HCT116 (cell line): ENCODE measurements around the gene SMIM36. TPM values are rescaled to one million over a fixed set of nuclear protein-coding genes. Genes with fewer than 3 reads are reported as not detected.
A peak's percentile ranks its signal among the peaks of the same experiment; 100 is the strongest.

Experiments used
- ATAC-seq: fragments of 200-7000 bp; cut with Tn5 transposase; 2 replicates; pipeline ENCODE4 v1.9.1; 2020; ENCODE audit warnings: mild to moderate bottlenecking, moderate library complexity
- BruUV-seq: library from RNA; stranded (reverse); fragments of 400-500 nt; replicated peaks from 2 replicates; lab custom pipeline; 2021; lab: Mats Ljungman, UMichigan
- CTCF ChIA-PET: fragments of 300-600 bp; sonication (Branson Sonifier 250); formaldehyde crosslinking; loops from one replicate; lab custom pipeline; 2021; ENCODE audit warnings: antibody characterized with exemption; lab: Charles Lee
- POLR2A ChIA-PET: fragments of 300-600, 350-600 bp; sonication (Branson Sonifier 250); formaldehyde crosslinking; loops from one replicate; lab custom pipeline; 2021; ENCODE audit warnings: antibody characterized with exemption; lab: Charles Lee
- RAD21 ChIA-PET, 2 experiments: fragments of 300-600 bp; sonication (Branson Sonifier 250); formaldehyde crosslinking; loops; one replicate each; lab custom pipeline; 2023; ENCODE audit warnings: low total read pairs in 2 of 2; ENCODE audit not compliant: uncharacterized antibody in 2 of 2, unreplicated experiment in 2 of 2, low non-redundant PET in 1 of 2; lab: Charles Lee
- DNase-seq: peaks from one replicate; pipeline ENCODE4 v3.0.0-alpha.2; 2010; ENCODE audit warnings: low read depth, low spot score
- H2AFZ ChIP-seq: fragments of 200-600 bp; shearing (Covaris generic), sonication (generic); 2 replicates; pipeline ENCODE4 v1.6.1; 2017; ENCODE audit warnings: low read depth, mixed run types, mixed read lengths, antibody characterized with exemption, low read length; ENCODE audit not compliant: poor library complexity, severe bottlenecking
- H3K27ac ChIP-seq: 2 replicates; pipeline ENCODE4 v1.5.1; 2012; ENCODE audit warnings: low read depth, low read length
- H3K27me3 ChIP-seq: fragments of 200-600 bp; sonication (generic); 2 replicates; pipeline ENCODE4 v1.6.1; 2016; ENCODE audit warnings: mixed run types, low read length, mixed read lengths; ENCODE audit not compliant: insufficient read depth
- H3K36me3 ChIP-seq, 2 experiments: fragments of 200-500 bp in 1 of 2; fragments of 200-600 bp in 1 of 2; sonication (Bioruptor generic) in 1 of 2; sonication (generic) in 1 of 2; 2 replicates each; pipeline versions ENCODE4 v1.5.1 to v1.6.1; 2014 to 2016; ENCODE audit warnings: low read length in 2 of 2, inconsistent platforms in 1 of 2, mixed read lengths in 1 of 2, mixed run types in 1 of 2; ENCODE audit not compliant: insufficient read depth in 2 of 2, control insufficient read depth in 1 of 2
- H3K4me1 ChIP-seq, 2 experiments: fragments of 200-600 bp in 1 of 2; sonication (generic) in 1 of 2; 2 replicates each; pipeline versions ENCODE4 v1.5.1 to v1.6.1; 2012 to 2017; ENCODE audit warnings: low read length in 2 of 2, inconsistent platforms in 1 of 2, mild to moderate bottlenecking in 1 of 2, mixed read lengths in 1 of 2, mixed run types in 1 of 2, moderate library complexity in 1 of 2; ENCODE audit not compliant: insufficient read depth in 2 of 2, control insufficient read depth in 1 of 2
- H3K4me2 ChIP-seq: fragments of 200-600 bp; sonication (generic); 2 replicates; pipeline ENCODE4 v1.6.1; 2017; ENCODE audit warnings: mixed run types, low read length, mixed read lengths
- H3K4me3 ChIP-seq, 2 experiments: fragments of 200-600 bp in 1 of 2; sonication (generic) in 1 of 2; replicated peaks in 1 of 2; 2 replicates each; pipeline ENCODE4 v1.5.1; 2011 to 2016; ENCODE audit warnings: low read length in 2 of 2, control low read depth in 1 of 2, low read depth in 1 of 2, mild to moderate bottlenecking in 1 of 2, mixed read lengths in 1 of 2, mixed run types in 1 of 2
- H3K79me2 ChIP-seq: fragments of 200-600 bp; sonication (generic); 2 replicates; pipeline ENCODE4 v1.6.1; 2017; ENCODE audit warnings: mild to moderate bottlenecking, mixed run types, low read length, moderate library complexity, mixed read lengths; ENCODE audit not compliant: insufficient read depth
- H3K9ac ChIP-seq: fragments of 200-600 bp; sonication (generic); 2 replicates; pipeline ENCODE4 v1.6.1; 2016; ENCODE audit warnings: low read length, mixed read lengths
- H3K9me2 ChIP-seq: fragments of 200-600 bp; sonication (generic), shearing (Covaris generic); 2 replicates; pipeline ENCODE4 v1.6.1; 2017; ENCODE audit warnings: mixed run types, mild to moderate bottlenecking, moderate library complexity; ENCODE audit not compliant: insufficient read depth
- H3K9me3 ChIP-seq, 2 experiments: fragments of 200-500 bp in 1 of 2; fragments of 200-600 bp in 1 of 2; sonication (Bioruptor generic) in 1 of 2; sonication (generic) in 1 of 2; 2 replicates each; pipeline ENCODE4 v1.6.1; 2014 to 2017; ENCODE audit warnings: low read length in 2 of 2, mixed read lengths in 2 of 2, inconsistent platforms in 1 of 2, low read depth in 1 of 2, mild to moderate bottlenecking in 1 of 2, mixed run types in 1 of 2, moderate library complexity in 1 of 2; ENCODE audit not compliant: control insufficient read depth in 1 of 2, insufficient read depth in 1 of 2
- H4K20me1 ChIP-seq: fragments of 200-600 bp; sonication (generic), shearing (Covaris generic); 2 replicates; pipeline ENCODE4 v1.6.1; 2017; ENCODE audit warnings: mixed run types, mild to moderate bottlenecking, moderate library complexity; ENCODE audit not compliant: insufficient read depth
- CTCF ChIP-seq, 3 experiments: fragments of 200-600 bp in 1 of 3; sonication (generic) in 1 of 3; IDR thresholded peaks in 2 of 3; conservative IDR thresholded peaks in 1 of 3; 2 replicates each; pipeline ENCODE4 v1.5.1; 2012 to 2017; ENCODE audit warnings: low read depth in 2 of 3, low read length in 2 of 3, antibody characterized with exemption in 1 of 3, borderline replicate concordance in 1 of 3, control low read depth in 1 of 3, mild to moderate bottlenecking in 1 of 3, mixed read lengths in 1 of 3, mixed run types in 1 of 3, moderate library complexity in 1 of 3; ENCODE audit not compliant: insufficient read depth in 1 of 3
- EGR1 ChIP-seq: IDR thresholded peaks from 2 replicates; pipeline ENCODE4 v1.6.1; 2012; ENCODE audit warnings: low read depth
- ELF1 ChIP-seq: IDR thresholded peaks from 2 replicates; pipeline ENCODE4 v1.6.1; 2012; ENCODE audit warnings: low read depth, borderline replicate concordance
- EZH2 ChIP-seq: fragments of 200-600 bp; sonication (generic); IDR thresholded peaks from 2 replicates; pipeline ENCODE4 v1.6.1; 2017; ENCODE audit warnings: antibody characterized with exemption, mixed run types
- EZH2phosphoT487 ChIP-seq: fragments of 200-600 bp; IDR thresholded peaks from 2 replicates; pipeline ENCODE4 v1.6.1; 2018; ENCODE audit warnings: antibody characterized with exemption, borderline replicate concordance
- FOSL1 ChIP-seq: IDR thresholded peaks from 2 replicates; pipeline ENCODE4 v1.6.1; 2012; ENCODE audit warnings: low read depth
- JUND ChIP-seq: IDR thresholded peaks from 2 replicates; pipeline ENCODE4 v1.6.1; 2012
- RAD21 ChIP-seq: IDR thresholded peaks from 2 replicates; pipeline ENCODE4 v1.6.1; 2012; ENCODE audit warnings: low read depth, mild to moderate bottlenecking
- SIN3A ChIP-seq: IDR thresholded peaks from 2 replicates; pipeline ENCODE4 v1.6.1; 2012; ENCODE audit warnings: low read depth
- SP1 ChIP-seq: IDR thresholded peaks from 2 replicates; pipeline ENCODE4 v1.6.1; 2012; ENCODE audit warnings: low read depth
- YY1 ChIP-seq: IDR thresholded peaks from 2 replicates; pipeline ENCODE4 v1.6.1; 2011; ENCODE audit warnings: low read length, low read depth, moderate library complexity, mild to moderate bottlenecking; ENCODE audit not compliant: insufficient replicate concordance; ENCODE audit errors: extremely low read depth
- ZFX ChIP-seq: fragments of 450-650 bp; IDR thresholded peaks from 2 replicates; pipeline ENCODE4 v1.6.1; 2017
- intact Hi-C: fragments of 100-400 bp; cut with micrococcal nuclease; formaldehyde crosslinking; loops from 2 replicates; pipeline ENCODE4 v1.10.0; 2022
- total RNA-seq: library from RNA; stranded (reverse); gene quantifications from one replicate; pipeline ENCODE4 v1.2.1, GENCODE V29; 2021; ENCODE audit not compliant: unreplicated experiment
- TF ChIP-seq, protein P1 (sequence below): IDR thresholded peaks from 2 replicates; pipeline ENCODE4 v1.6.1; 2011; ENCODE audit warnings: mild to moderate bottlenecking, low read length, moderate library complexity; ENCODE audit not compliant: insufficient replicate concordance; ENCODE audit errors: extremely low read depth

The SMIM36 gene
- total RNA-seq, 1 experiment from 2014 or later = 0.37 TPM

DNA sequence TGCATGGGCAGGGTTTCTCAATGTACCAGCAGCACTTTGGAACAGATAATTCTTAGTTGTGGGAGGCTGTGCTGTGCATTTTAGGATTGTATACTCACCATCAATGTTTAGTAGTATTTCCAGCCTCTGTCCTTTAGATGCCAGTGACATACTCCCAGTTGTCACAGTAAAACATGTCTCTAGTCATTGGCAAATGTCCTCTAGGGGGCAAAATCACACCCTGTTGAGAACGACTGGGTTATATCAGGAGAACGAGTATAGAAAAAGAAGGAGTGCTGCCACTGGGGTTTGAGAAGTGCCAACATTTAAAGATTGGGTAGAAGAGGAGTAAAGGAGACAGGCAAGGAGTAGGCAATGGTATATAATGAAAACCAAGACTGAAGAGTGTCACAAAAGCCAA is 37.9 kb upstream of the SMIM36 start:
- no peaks in the 10 kb centered on the region for H3K36me3 ChIP-seq
- no peak overlapping the region for H3K4me2 ChIP-seq
- no peak overlapping the region for H3K4me3 ChIP-seq
- ChIA-PET CTCF (interaction anchor here (1.8 kb wide), 1 partner anchor 53 kb away, joined by 12 read pairs; no protein-coding TSS in a partner anchor), RAD21 (no interaction called here), POLR2A (no interaction called here)
- H3K79me2 ChIP-seq = no peaks in the 10 kb centered on the region
- no peaks in the 10 kb centered on the region for H3K9me2 ChIP-seq
- H3K27ac ChIP-seq = no peak overlapping the region
- peak; percentile 40 for DNase-seq
- no peaks in the 10 kb centered on the region for H3K4me1 ChIP-seq
- intact Hi-C loops = loop anchor here (2.0 kb wide), 1 partner anchor 170 kb away; no protein-coding TSS in a partner anchor
- H2AFZ ChIP-seq = no peak overlapping the region
- peaks cover 72% of the 10 kb centered on the region for H3K27me3 ChIP-seq
- peak; percentile 98 for ATAC-seq
- BruUV-seq = no TSS peak
- no peaks in the 10 kb centered on the region for H4K20me1 ChIP-seq
- H3K9ac ChIP-seq = no peak overlapping the region
- TF ChIP-seq ELF1 (no peak), ZFX (no peak), EZH2 (no peak), RAD21 (peak; percentile 73), CTCF (IDR thresholded peaks at IDR 0.05 in 2 of 3, conservative IDR thresholded peaks at IDR 0.05 in 1 of 3; ENCODE audit: borderline replicate concordance in 1 of 3, insufficient read depth in 1 of 3, low read depth in 2 of 3, low read length in 2 of 3) (peak; percentile 64 to 83 (median 71)), FOSL1 (no peak), JUND (no peak), EGR1 (no peak), EZH2phosphoT487 (no peak), YY1 (no peak), SP1 (no peak), SIN3A (no peak)
- TF ChIP-seq, protein P1, sequence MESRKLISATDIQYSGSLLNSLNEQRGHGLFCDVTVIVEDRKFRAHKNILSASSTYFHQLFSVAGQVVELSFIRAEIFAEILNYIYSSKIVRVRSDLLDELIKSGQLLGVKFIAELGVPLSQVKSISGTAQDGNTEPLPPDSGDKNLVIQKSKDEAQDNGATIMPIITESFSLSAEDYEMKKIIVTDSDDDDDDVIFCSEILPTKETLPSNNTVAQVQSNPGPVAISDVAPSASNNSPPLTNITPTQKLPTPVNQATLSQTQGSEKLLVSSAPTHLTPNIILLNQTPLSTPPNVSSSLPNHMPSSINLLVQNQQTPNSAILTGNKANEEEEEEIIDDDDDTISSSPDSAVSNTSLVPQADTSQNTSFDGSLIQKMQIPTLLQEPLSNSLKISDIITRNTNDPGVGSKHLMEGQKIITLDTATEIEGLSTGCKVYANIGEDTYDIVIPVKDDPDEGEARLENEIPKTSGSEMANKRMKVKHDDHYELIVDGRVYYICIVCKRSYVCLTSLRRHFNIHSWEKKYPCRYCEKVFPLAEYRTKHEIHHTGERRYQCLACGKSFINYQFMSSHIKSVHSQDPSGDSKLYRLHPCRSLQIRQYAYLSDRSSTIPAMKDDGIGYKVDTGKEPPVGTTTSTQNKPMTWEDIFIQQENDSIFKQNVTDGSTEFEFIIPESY = no peak
- H3K9me3 ChIP-seq = no peaks in the 10 kb centered on the region
